Esophagus muscularis mucosa (tissue), 3 donors: ENCODE measurements around the gene UBE2S.

Source experiments
- CTCF ChIP-seq, 3 experiments: fragments of 200-600 bp in 2 of 3; fragments of 450-650 bp in 1 of 3; sonication (generic) in 2 of 3; IDR thresholded peaks; one replicate each; pipeline ENCODE4 v1.5.1; 2017 to 2019; ENCODE audit warnings: antibody characterized with exemption in 3 of 3, mild to moderate bottlenecking in 2 of 3, moderate library complexity in 1 of 3
- POLR2A ChIP-seq: fragments of 450-650 bp; IDR thresholded peaks from one replicate; pipeline ENCODE4 v1.6.1; 2017; ENCODE audit warnings: antibody characterized with exemption, moderate library complexity, mild to moderate bottlenecking, low read depth

- TF ChIP-seq CTCF (IDR thresholded peaks at IDR 0.05) (no peak), POLR2A (no peak)
These were observed 35.6 kb upstream of the UBE2S start, which contains the start of gene SHISA7 for GRCh38 chr19:55443045-55443823.
